Colonic mucosa (tissue), 4 donors: ENCODE measurements around the gene NPC2. TPM values are rescaled to one million over a fixed set of nuclear protein-coding genes. Genes with fewer than 3 reads are reported as not detected.

Experiments
- DNase-seq: peaks from one replicate; pipeline ENCODE4 v3.0.0-alpha.2; 2020
- H3K27ac ChIP-seq: fragments of 200-600 bp; one replicate; pipeline ENCODE4 v1.8.0; 2021
- H3K27me3 ChIP-seq: fragments of 200-600 bp; one replicate; pipeline ENCODE4 v1.8.0; 2021
- H3K36me3 ChIP-seq: fragments of 200-600 bp; one replicate; pipeline ENCODE4 v1.8.0; 2021
- H3K4me1 ChIP-seq: fragments of 200-600 bp; one replicate; pipeline ENCODE4 v1.8.0; 2021; ENCODE audit warnings: mild to moderate bottlenecking
- H3K4me3 ChIP-seq: fragments of 200-600 bp; one replicate; pipeline ENCODE4 v1.8.0; 2021
- H3K9ac ChIP-seq, 2 donors: one replicate each; pipeline ENCODE4 v1.7.0; 2013; ENCODE audit warnings: control low read depth in 2 of 2, low read depth in 2 of 2, low read length in 2 of 2
- H3K9me3 ChIP-seq: fragments of 200-600 bp; one replicate; pipeline ENCODE4 v1.8.0; 2021
- CTCF ChIP-seq: fragments of 200-600 bp; IDR thresholded peaks from one replicate; pipeline ENCODE4 v1.8.0; 2022; ENCODE audit warnings: antibody characterized with exemption, mild to moderate bottlenecking
- intact Hi-C: fragments of 100-400 bp; cut with DNase I; formaldehyde crosslinking; loops from one replicate; pipeline ENCODE4 v1.14.1; 2022
- total RNA-seq, 2 donors: library from RNA; stranded (reverse); fragmentation: NEBNext Ultra II Directional in 1 of 2; extraction: Animal tissue kit (Norgen Biotek cat#: 25700) in 1 of 2; gene quantifications; one replicate each; pipeline ENCODE4 v1.2.1, GENCODE V29; 2021
- donor health status: healthy.
- donor health status: DM: no; HTN: no; CAD: no.
- donor health status: DM: no; HTN: no; CAD: no.

NPC2 gene
- total RNA-seq, 2 donors from 2014 or later = 93.6 to 233 TPM

GRCh38 chr14:74508292-74508731, 15.2 kb upstream of the NPC2 start:
- TF ChIP-seq CTCF = no peak
- intact Hi-C loops = no loop called here
- no peak for DNase-seq
- no peaks in the 10 kb centered on the region for H3K4me1 ChIP-seq
- no peak overlapping the region for H3K4me3 ChIP-seq
- H3K36me3 ChIP-seq = no peaks in the 10 kb centered on the region
- H3K27ac ChIP-seq = no peak overlapping the region
- H3K9me3 ChIP-seq = no peaks in the 10 kb centered on the region
- no peaks in the 10 kb centered on the region for H3K27me3 ChIP-seq
- H3K9ac ChIP-seq = no peak overlapping the region

GRCh38 chr14:74507840-74508239, 14.7 kb upstream of the NPC2 start:
- H3K27ac ChIP-seq = no peak overlapping the region
- TF ChIP-seq CTCF = no peak
- intact Hi-C loops = no loop called here
- H3K9ac ChIP-seq = no peak overlapping the region
- no peaks in the 10 kb centered on the region for H3K4me1 ChIP-seq
- H3K9me3 ChIP-seq = no peaks in the 10 kb centered on the region
- H3K36me3 ChIP-seq = no peaks in the 10 kb centered on the region
- no peak overlapping the region for H3K4me3 ChIP-seq
- H3K27me3 ChIP-seq = no peaks in the 10 kb centered on the region
- no peak for DNase-seq

- Histone ChIP-seq H3K4me1 (no peaks in the 10 kb centered on the region), H3K4me3 (no peak overlapping the region), H3K36me3 (no peaks in the 10 kb centered on the region), H3K9ac (no peak overlapping the region), H3K27me3 (no peaks in the 10 kb centered on the region), H3K27ac (no peak overlapping the region), H3K9me3 (no peaks in the 10 kb centered on the region)
- TF ChIP-seq CTCF = no peak
- no peak for DNase-seq
- intact Hi-C loops = no loop called here
These were observed 14.0 kb upstream of the NPC2 start for GRCh38 chr14:74507085-74507484.

GRCh38 chr14:74506411-74506851, 13.3 kb upstream of the NPC2 start:
- Histone ChIP-seq H3K27me3 (no peaks in the 10 kb centered on the region), H3K4me1 (no peaks in the 10 kb centered on the region), H3K27ac (no peak overlapping the region), H3K9me3 (no peaks in the 10 kb centered on the region), H3K36me3 (no peaks in the 10 kb centered on the region), H3K4me3 (no peak overlapping the region), H3K9ac (no peak overlapping the region)
- intact Hi-C loops = no loop called here
- DNase-seq = no peak
- no peak for TF ChIP-seq CTCF

GRCh38 chr14:74505831-74506230, 12.7 kb upstream of the NPC2 start:
- H3K27ac ChIP-seq = no peak overlapping the region

More at GRCh38 chr14:74505831-74506230, 12.7 kb upstream of the NPC2 start:
- no peak for TF ChIP-seq CTCF
- H3K36me3 ChIP-seq = no peaks in the 10 kb centered on the region
- H3K9me3 ChIP-seq = no peaks in the 10 kb centered on the region
- no peaks in the 10 kb centered on the region for H3K4me1 ChIP-seq
- intact Hi-C loops = no loop called here
- DNase-seq = no peak
- H3K4me3 ChIP-seq = no peak overlapping the region
- no peak overlapping the region for H3K9ac ChIP-seq
- H3K27me3 ChIP-seq = no peaks in the 10 kb centered on the region
